Bronchial epithelial cell (primary cell): ENCODE measurements around the gene LHPP. TPM values are rescaled to one million over a fixed set of nuclear protein-coding genes. Genes with fewer than 3 reads are reported as not detected.

Experiments used
- DNase-seq: peaks from one replicate; pipeline ENCODE4 v3.0.0-alpha.2; 2010; ENCODE audit warnings: low read depth
- FAIRE-seq: peaks from 2 replicates; lab custom pipeline; 2011; peaks lifted over from hg19 to GRCh38; lab: Jason Lieb, UNC
- H3K27me3 ChIP-seq: 2 replicates; pipeline ENCODE4 v1.5.1; 2011; ENCODE audit warnings: low read length; ENCODE audit not compliant: control insufficient read depth, insufficient read depth
- H3K36me3 ChIP-seq: 2 replicates; pipeline ENCODE4 v1.5.1; 2011; ENCODE audit warnings: low read length; ENCODE audit not compliant: control insufficient read depth, insufficient read depth
- H3K4me3 ChIP-seq: 2 replicates; pipeline ENCODE4 v1.5.1; 2011; ENCODE audit warnings: mild to moderate bottlenecking, low read depth, low read length, control low read depth
- CTCF ChIP-seq: IDR thresholded peaks from 2 replicates; pipeline ENCODE4 v1.5.1; 2011; ENCODE audit warnings: mild to moderate bottlenecking, moderate library complexity, low read length, control low read depth, inconsistent platforms; ENCODE audit not compliant: insufficient read depth, severe bottlenecking
- total RNA-seq: library from RNA; depleted of rRNA; stranded (reverse); fragments of >200 nt; gene quantifications from 2 replicates; pipeline ENCODE4 v1.2.1, GENCODE V29; 2014

LHPP gene
- total RNA-seq, 1 donor from 2014 or later: 14.0 TPM

DNA sequence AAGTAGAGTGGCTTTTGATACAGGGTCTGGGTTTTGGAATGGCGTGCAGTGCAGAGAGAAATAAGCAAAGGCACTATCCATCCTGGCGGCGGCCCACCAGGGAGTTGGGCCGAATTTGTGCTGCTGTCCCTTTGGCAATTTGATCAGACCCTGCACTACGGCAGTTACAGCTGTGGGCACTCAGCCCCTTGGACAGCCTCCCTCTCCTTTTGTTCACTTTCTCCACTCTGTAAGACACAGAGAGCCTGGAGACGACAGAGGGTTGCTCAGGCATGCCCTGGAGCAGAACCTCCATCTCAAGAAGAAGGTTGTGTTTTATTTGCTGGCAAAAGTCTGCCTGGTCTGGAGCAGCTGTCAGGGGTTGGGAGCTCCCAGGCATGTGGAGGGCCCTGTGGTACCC lies 55.8 kb downstream of the LHPP start:
- H3K36me3 ChIP-seq: peaks cover 1% of the 10 kb centered on the region
- FAIRE-seq: no peak
- no peak overlapping the region for H3K4me3 ChIP-seq
- no peak for DNase-seq
- no peaks in the 10 kb centered on the region for H3K27me3 ChIP-seq
- TF ChIP-seq CTCF: no peak

DNA sequence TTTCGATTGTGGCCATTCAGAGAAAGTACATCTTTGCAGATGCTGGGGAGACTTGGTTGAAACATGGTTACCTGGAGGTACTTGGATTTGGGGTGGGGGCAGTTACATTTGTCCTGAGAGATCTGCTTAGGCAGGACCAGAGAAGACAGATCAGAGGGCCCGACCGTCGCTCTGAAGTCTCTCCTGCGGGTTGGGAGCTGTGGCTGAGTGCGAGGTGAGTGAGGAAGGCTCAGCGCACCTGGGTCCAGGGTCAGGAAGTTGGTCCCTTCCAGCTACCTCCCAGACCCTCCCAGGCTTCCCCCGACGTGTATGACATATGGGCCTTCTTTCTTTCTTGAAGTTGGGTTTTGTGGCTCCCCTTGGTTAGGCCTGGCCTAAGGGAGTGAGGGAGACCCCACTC lies 56.3 kb downstream of the LHPP start:
- DNase-seq (no peak), FAIRE-seq (no peak)
- no peak for TF ChIP-seq CTCF
- no peak overlapping the region for H3K4me3 ChIP-seq
- H3K27me3 ChIP-seq: no peaks in the 10 kb centered on the region
- H3K36me3 ChIP-seq: peaks cover 1% of the 10 kb centered on the region

DNA sequence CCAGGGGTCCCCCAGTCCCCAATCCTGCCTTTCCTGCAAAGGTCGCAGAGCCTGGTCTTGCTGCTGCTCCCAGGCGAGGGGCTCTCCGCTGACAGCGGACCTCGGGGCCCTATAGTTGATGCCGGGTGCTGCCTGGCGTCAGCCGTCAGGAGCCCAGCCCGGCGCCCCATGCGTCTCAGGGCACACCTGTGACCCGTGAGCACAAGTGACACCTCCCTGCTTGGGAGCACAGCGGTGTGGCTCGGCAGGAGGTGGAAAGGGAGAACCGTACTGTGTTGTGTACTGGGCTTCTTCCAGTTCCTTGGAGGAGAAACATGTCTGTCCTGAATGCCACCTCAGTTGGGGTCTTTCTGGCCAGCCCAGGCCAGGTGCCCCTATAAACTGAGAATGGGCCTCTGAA lies 56.7 kb downstream of the LHPP start:
- Histone ChIP-seq H3K27me3 (no peaks in the 10 kb centered on the region), H3K4me3 (no peak overlapping the region), H3K36me3 (peaks cover 1% of the 10 kb centered on the region)
- FAIRE-seq (no peak), DNase-seq (no peak)
- TF ChIP-seq CTCF: no peak

DNA sequence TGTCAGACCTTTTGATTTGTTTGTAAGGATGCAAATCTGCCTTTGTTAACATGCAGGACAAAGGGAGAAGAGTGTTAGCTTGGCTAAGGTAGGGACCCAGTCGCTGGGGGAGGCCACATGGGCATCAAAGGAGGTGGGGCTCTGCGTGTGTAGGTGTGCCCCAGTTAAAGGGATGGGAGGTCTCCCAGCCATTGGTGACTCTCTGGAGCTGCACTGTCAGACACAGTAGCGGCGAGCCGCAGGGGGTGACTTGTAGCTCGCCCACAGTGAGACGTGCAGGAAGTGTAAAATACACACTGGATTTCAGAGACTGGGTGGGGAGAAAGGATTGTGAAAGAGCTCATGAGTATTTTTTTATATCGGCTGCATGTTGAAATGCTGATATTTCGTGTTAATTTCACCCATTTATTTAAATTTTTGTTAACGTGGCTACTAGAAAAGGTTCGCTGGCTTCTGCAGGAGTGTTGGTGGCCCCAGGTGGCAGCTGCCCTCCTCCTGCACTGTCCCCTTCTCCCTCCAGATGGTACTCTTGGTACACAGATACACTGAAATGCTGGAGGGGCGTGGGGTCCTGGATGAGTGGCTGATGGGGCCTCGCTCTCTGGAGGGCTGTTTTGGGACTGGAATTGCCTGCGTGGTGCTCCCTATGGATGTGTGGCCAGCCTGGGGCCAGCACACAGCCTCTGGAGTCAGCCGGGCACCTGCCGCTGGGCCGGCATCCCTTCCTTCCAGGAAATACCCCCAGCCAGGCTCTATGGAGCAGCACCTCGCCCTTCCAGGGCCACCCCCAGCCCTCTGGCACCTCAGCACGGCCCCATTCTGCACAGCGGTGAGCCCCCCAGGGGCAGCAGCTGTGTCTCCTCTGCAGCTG lies 59.2 kb downstream of the LHPP start:
- no peak for FAIRE-seq
- H3K27me3 ChIP-seq: no peaks in the 10 kb centered on the region
- TF ChIP-seq CTCF: no peak
- H3K4me3 ChIP-seq: no peak overlapping the region
- H3K36me3 ChIP-seq: peaks cover 1% of the 10 kb centered on the region
- DNase-seq: no peak

- no peak for TF ChIP-seq CTCF
- FAIRE-seq (no peak), DNase-seq (no peak)
- Histone ChIP-seq H3K4me3 (no peak overlapping the region), H3K27me3 (no peaks in the 10 kb centered on the region), H3K36me3 (peaks cover 1% of the 10 kb centered on the region)
Observed at GRCh38 chr10:124521429-124521871, 59.8 kb downstream of the LHPP start.
